Measurements from ENCODE around the gene CYSRT1. TPM values are rescaled to one million over a fixed set of nuclear protein-coding genes. Genes with fewer than 3 reads are reported as not detected.

CYSRT1 gene
- total RNA-seq, 1 experiment from 2014 or later = 1.3 TPM

GRCh38 chr9:137184881-137185660, 39.9 kb upstream of the CYSRT1 start:
- Histone ChIP-seq H3K4me2 (ENCODE audit: low read length) (no peak overlapping the region), H3K4me3 (ENCODE audit: low read length) (no peak overlapping the region), H3K9me2 (replicated peaks; ENCODE audit: low read length) (no peaks in the 10 kb centered on the region), H3K4me1 (ENCODE audit: insufficient read depth, low read length) (peaks cover 23% of the 10 kb centered on the region), H2AFZ (ENCODE audit: low read length) (no peak overlapping the region), H3K27me3 (ENCODE audit: low read length) (no peaks in the 10 kb centered on the region), H3K9ac (ENCODE audit: low read length) (no peak overlapping the region), H3K36me3 (ENCODE audit: low read depth, low read length) (no peaks in the 10 kb centered on the region), H3K9me3 (ENCODE audit: low read length) (no peaks in the 10 kb centered on the region), H3K79me2 (ENCODE audit: low read length) (peaks cover 38% of the 10 kb centered on the region), H4K20me1 (ENCODE audit: low read length) (peaks cover 8% of the 10 kb centered on the region), H3K27ac (ENCODE audit: low read length) (no peak overlapping the region), H3F3A (ENCODE audit: low read length, unreplicated experiment) (no peaks in the 10 kb centered on the region)
- ATAC-seq (no peak), DNase-seq (no peak)
- intact Hi-C loops (cut with micrococcal nuclease) = loop anchor here (5.0 kb wide), 1 partner anchor 42 kb away; the partner anchor contains the start of genes CYSRT1 and RNF224
- ChIA-PET CTCF (no interaction called here), POLR2A (ENCODE audit: unreplicated experiment) (no interaction called here)
- no TSS peak for BruUV-seq (replicated peaks)
- TF ChIP-seq EZH2 (IDR thresholded peaks at IDR 0.05; ENCODE audit: low read length, unreplicated experiment) (no peak), CTCF (conservative IDR thresholded peaks at IDR 0.05; ENCODE audit: low read depth, low read length) (no peak), EZH2phosphoT487 (IDR thresholded peaks at IDR 0.05; ENCODE audit: borderline replicate concordance, low read length) (no peak)

- intact Hi-C loops (cut with micrococcal nuclease) = loop anchor here (5.0 kb wide), 1 partner anchor 41 kb away; the partner anchor contains the start of genes CYSRT1 and RNF224
- H3K79me2 ChIP-seq (ENCODE audit: low read length) = peaks cover 40% of the 10 kb centered on the region
Measured at GRCh38 chr9:137185921-137186320, 39.1 kb upstream of the CYSRT1 start.

More at GRCh38 chr9:137185921-137186320, 39.1 kb upstream of the CYSRT1 start:
- no peak for ATAC-seq
- TF ChIP-seq EZH2 (IDR thresholded peaks at IDR 0.05; ENCODE audit: low read length, unreplicated experiment) = no peak
- TF ChIP-seq EZH2phosphoT487 (IDR thresholded peaks at IDR 0.05; ENCODE audit: borderline replicate concordance, low read length) = no peak
- no peak for TF ChIP-seq CTCF (conservative IDR thresholded peaks at IDR 0.05; ENCODE audit: low read depth, low read length)
- Histone ChIP-seq H2AFZ (ENCODE audit: low read length) (no peak overlapping the region), H3F3A (ENCODE audit: low read length, unreplicated experiment) (no peaks in the 10 kb centered on the region), H3K9ac (ENCODE audit: low read length) (no peak overlapping the region), H3K27me3 (ENCODE audit: low read length) (no peaks in the 10 kb centered on the region), H3K36me3 (ENCODE audit: low read depth, low read length) (no peaks in the 10 kb centered on the region), H3K4me1 (ENCODE audit: insufficient read depth, low read length) (peaks cover 25% of the 10 kb centered on the region), H4K20me1 (ENCODE audit: low read length) (peaks cover 11% of the 10 kb centered on the region), H3K4me2 (ENCODE audit: low read length) (peak overlapping the region; percentile 96; the same call in 1 of the 2 replicates), H3K9me2 (replicated peaks; ENCODE audit: low read length) (no peaks in the 10 kb centered on the region), H3K4me3 (ENCODE audit: low read length) (no peak overlapping the region; the same call in 1 of the 2 replicates), H3K9me3 (ENCODE audit: low read length) (no peaks in the 10 kb centered on the region), H3K27ac (ENCODE audit: low read length) (no peak overlapping the region)
- no TSS peak for BruUV-seq (replicated peaks)
- CTCF ChIA-PET = no interaction called here
- no peak for DNase-seq
- POLR2A ChIA-PET (ENCODE audit: unreplicated experiment) = no interaction called here
